Measurements from ENCODE around the gene GPR6. TPM values are rescaled to one million over a fixed set of nuclear protein-coding genes. Genes with fewer than 3 reads are reported as not detected.

The GPR6 gene
- total RNA-seq, 2 experiments from 2014 or later = not detected

GRCh38 chr6:109946979-109947378 is 31.1 kb upstream of the GPR6 start:
- TF ChIP-seq CTCF (IDR thresholded peaks at IDR 0.05) = no peak

GRCh38 chr6:109949281-109950065 is 28.6 kb upstream of the GPR6 start:
- intact Hi-C loops (cut with micrococcal nuclease) = no loop called here
- CTCF ChIA-PET = no interaction called here
- peaks cover 10% of the 10 kb centered on the region for H3K27me3 Mint-ChIP-seq
- no peak for ATAC-seq
- POLR2A ChIA-PET = interaction anchor here (0.6 kb wide), 1 partner anchor 78 kb away, joined by 3 read pairs; no protein-coding TSS in a partner anchor
- H3K27ac Mint-ChIP-seq = no peak overlapping the region
- H3K9me3 Mint-ChIP-seq = peaks cover 2% of the 10 kb centered on the region
- no peak for DNase-seq
- H3K4me1 Mint-ChIP-seq (ENCODE audit: low read depth) = no peaks in the 10 kb centered on the region
- H3K36me3 Mint-ChIP-seq (ENCODE audit: low read depth) = no peaks in the 10 kb centered on the region
- TF ChIP-seq CTCF (IDR thresholded peaks at IDR 0.05) = no peak
- H3K4me3 Mint-ChIP-seq = no peak overlapping the region

More at GRCh38 chr6:109946979-109947378, 31.1 kb upstream of the GPR6 start:
- DNase-seq (no peak), ATAC-seq (no peak)
- Mint-ChIP-seq H3K27ac (no peak overlapping the region), H3K27me3 (peaks cover 10% of the 10 kb centered on the region), H3K4me1 (ENCODE audit: low read depth) (no peaks in the 10 kb centered on the region), H3K4me3 (no peak overlapping the region), H3K9me3 (peaks cover 2% of the 10 kb centered on the region), H3K36me3 (ENCODE audit: low read depth) (no peaks in the 10 kb centered on the region)
- POLR2A ChIA-PET = no interaction called here
- intact Hi-C loops (cut with micrococcal nuclease) = no loop called here
- CTCF ChIA-PET = no interaction called here

GRCh38 chr6:109955491-109955890 is 22.6 kb upstream of the GPR6 start:
- H3K27me3 Mint-ChIP-seq = peaks cover 4% of the 10 kb centered on the region
- DNase-seq (no peak), ATAC-seq (no peak)
- no peak overlapping the region for H3K4me3 Mint-ChIP-seq
- H3K36me3 Mint-ChIP-seq (ENCODE audit: low read depth) = no peaks in the 10 kb centered on the region
- CTCF ChIA-PET = no interaction called here
- H3K27ac Mint-ChIP-seq = no peak overlapping the region
- no peaks in the 10 kb centered on the region for H3K4me1 Mint-ChIP-seq (ENCODE audit: low read depth)
- POLR2A ChIA-PET = no interaction called here
- H3K9me3 Mint-ChIP-seq = peaks cover 5% of the 10 kb centered on the region
- intact Hi-C loops (cut with micrococcal nuclease) = no loop called here
- TF ChIP-seq CTCF (IDR thresholded peaks at IDR 0.05) = no peak

- CTCF ChIA-PET = interaction anchor here (1.0 kb wide), 1 partner anchor 18 kb away, joined by 3 read pairs; no protein-coding TSS in a partner anchor
- Mint-ChIP-seq H3K27ac (no peak overlapping the region), H3K27me3 (peaks cover 4% of the 10 kb centered on the region), H3K9me3 (peaks cover 3% of the 10 kb centered on the region), H3K4me3 (no peak overlapping the region), H3K36me3 (ENCODE audit: low read depth) (no peaks in the 10 kb centered on the region), H3K4me1 (ENCODE audit: low read depth) (no peaks in the 10 kb centered on the region)
- POLR2A ChIA-PET = no interaction called here
- TF ChIP-seq CTCF (IDR thresholded peaks at IDR 0.05) = no peak
- DNase-seq = no peak
- intact Hi-C loops (cut with micrococcal nuclease) = no loop called here
- ATAC-seq = no peak
Measured at GRCh38 chr6:109958626-109959025, 19.5 kb upstream of the GPR6 start.

- H3K27ac Mint-ChIP-seq = no peak overlapping the region
- H3K4me3 Mint-ChIP-seq = no peak overlapping the region
- no peaks in the 10 kb centered on the region for H3K9me3 Mint-ChIP-seq
- POLR2A ChIA-PET = no interaction called here
- CTCF ChIA-PET = no interaction called here
- H3K4me1 Mint-ChIP-seq (ENCODE audit: low read depth) = no peaks in the 10 kb centered on the region
- H3K27me3 Mint-ChIP-seq = peaks cover 5% of the 10 kb centered on the region
- intact Hi-C loops (cut with micrococcal nuclease) = no loop called here
- DNase-seq (peak; percentile 18), ATAC-seq (peak; percentile 74)
- H3K36me3 Mint-ChIP-seq (ENCODE audit: low read depth) = no peaks in the 10 kb centered on the region
- TF ChIP-seq CTCF (IDR thresholded peaks at IDR 0.05) = no peak
Measured at GRCh38 chr6:109961611-109962041, 16.5 kb upstream of the GPR6 start.

Data from activated CD8-positive, alpha-beta T cell treated with anti-CD3 and anti-CD28 coated beads for 36 hours (primary cell).